ENCODE measurements around the gene MLC1. TPM values are rescaled to one million over a fixed set of nuclear protein-coding genes. Genes with fewer than 3 reads are reported as not detected.
A peak's percentile ranks its signal among the peaks of the same experiment; 100 is the strongest.

The MLC1 gene
- total and polyA plus RNA-seq, 10 of the 15 experiments (the other 5 are each of a cell fraction or from before 2014, with no cell fraction given), result 0.03 to 0.15 (median 0.07) TPM; not detected in 7

DNA sequence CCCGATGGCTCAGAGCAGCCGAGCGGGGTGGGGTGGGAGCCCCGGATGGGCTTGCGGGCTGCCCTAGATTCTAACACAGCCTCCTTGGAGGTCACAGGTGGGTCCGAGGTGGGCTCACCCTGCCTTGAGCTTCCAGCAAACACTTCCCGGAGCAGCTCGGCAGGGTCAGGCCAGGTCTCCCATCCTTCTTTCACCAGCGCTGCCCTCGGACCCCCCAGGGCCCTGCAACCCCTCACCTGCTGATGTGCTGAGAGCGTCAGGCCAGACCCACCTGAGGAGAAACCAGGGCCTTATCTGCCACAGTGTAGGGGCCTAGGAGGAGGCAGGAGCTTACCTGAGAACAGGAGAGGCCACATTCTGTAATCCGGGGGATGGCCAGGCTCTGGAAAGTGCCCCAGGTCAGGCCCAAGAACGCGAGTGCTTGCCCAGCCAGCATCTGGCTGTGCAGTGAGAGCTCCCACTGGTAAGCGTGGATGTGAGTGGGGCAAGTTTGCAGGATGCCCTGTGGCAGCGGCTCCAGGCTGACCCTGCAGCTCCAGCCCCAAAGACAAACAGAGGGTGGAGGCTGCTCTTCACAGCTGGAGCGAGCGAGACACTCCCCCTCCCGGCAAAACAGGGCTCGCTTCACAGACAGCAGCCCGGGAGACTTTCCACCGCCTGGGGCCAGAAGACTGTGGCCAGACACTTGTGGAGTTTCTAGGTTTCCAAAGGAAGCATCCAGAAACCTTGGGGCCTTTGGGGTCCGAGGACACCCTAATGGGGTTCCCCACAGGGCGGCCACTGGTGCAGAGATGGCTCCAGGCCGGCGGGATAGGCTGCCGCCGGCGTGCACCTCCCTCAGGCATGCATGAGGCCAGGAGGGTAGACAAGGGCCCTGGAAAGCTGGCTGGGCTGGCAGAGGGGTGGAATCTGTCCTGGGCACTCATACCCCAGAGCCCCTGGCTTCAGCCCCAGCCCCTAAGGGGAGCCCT, 72.7 kb downstream of the MLC1 start, which contains the start of gene IL17REL:
TSS of gene IL17REL (minus strand) at position 555 of the 971 bp plus-strand sequence. CDS start at position 436, 119 bp downstream.
- no peak for FAIRE-seq
- H3K4me2 ChIP-seq (ENCODE audit: control insufficient read depth, insufficient read depth), result peak within 1 kb of the TSS; percentile 30; the same call in 1 of the 2 replicates
- RAD21 ChIA-PET (ENCODE audit: unreplicated experiment), result interaction anchor here (2.1 kb wide), 1 partner anchor 18 kb away, joined by 5 read pairs; no protein-coding TSS in a partner anchor
- in situ Hi-C loops (cut with MboI) (no loop called here), intact Hi-C loops (cut with micrococcal nuclease; ENCODE audit: unreplicated experiment) (no loop called here)
- peak within 1 kb of the TSS; percentile 54; the same call in 1 of the 2 replicates for H3K9ac ChIP-seq (ENCODE audit: control insufficient read depth, insufficient read depth, low read length)
- no peaks in the 10 kb centered on the region for H3K36me3 ChIP-seq (ENCODE audit: control insufficient read depth in 2 of 2, insufficient read depth in 2 of 2, low read length in 1 of 2)
- H3K9me3 ChIP-seq (replicated peaks; ENCODE audit: control insufficient read depth, insufficient read depth, low read length), result no peaks in the 10 kb centered on the region
- H2AFZ ChIP-seq (ENCODE audit: control insufficient read depth, low read depth, low read length), result no peak within 1 kb of the TSS; the same call in 1 of the 2 replicates
- TF ChIP-seq, protein P1, sequence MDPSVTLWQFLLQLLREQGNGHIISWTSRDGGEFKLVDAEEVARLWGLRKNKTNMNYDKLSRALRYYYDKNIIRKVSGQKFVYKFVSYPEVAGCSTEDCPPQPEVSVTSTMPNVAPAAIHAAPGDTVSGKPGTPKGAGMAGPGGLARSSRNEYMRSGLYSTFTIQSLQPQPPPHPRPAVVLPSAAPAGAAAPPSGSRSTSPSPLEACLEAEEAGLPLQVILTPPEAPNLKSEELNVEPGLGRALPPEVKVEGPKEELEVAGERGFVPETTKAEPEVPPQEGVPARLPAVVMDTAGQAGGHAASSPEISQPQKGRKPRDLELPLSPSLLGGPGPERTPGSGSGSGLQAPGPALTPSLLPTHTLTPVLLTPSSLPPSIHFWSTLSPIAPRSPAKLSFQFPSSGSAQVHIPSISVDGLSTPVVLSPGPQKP (IDR thresholded peaks at IDR 0.05; ENCODE audit: low read depth, low read length), result no peak
- TF ChIP-seq RELA (IDR thresholded peaks at IDR 0.05; ENCODE audit: borderline replicate concordance, partially characterized antibody) (no peak), RBBP5 (conservative IDR thresholded peaks at IDR 0.05) (no peak), SMC3 (IDR thresholded peaks at IDR 0.05; ENCODE audit: borderline replicate concordance, low read length) (no peak), RB1 (IDR thresholded peaks at IDR 0.05; ENCODE audit: borderline replicate concordance) (no peak), IRF4 (IDR thresholded peaks at IDR 0.05; ENCODE audit: low read depth, low read length) (no peak), CHD1 (IDR thresholded peaks at IDR 0.05; ENCODE audit: low read depth, low read length) (no peak), JUND (IDR thresholded peaks at IDR 0.05; ENCODE audit: low read depth, low read length) (no peak), YBX1 (IDR thresholded peaks at IDR 0.05) (no peak), KLF5 (IDR thresholded peaks at IDR 0.05; ENCODE audit: partially characterized antibody) (no peak), WRNIP1 (IDR thresholded peaks at IDR 0.05; ENCODE audit: borderline replicate concordance, low read depth, low read length) (no peak), HDGF (IDR thresholded peaks at IDR 0.05) (no peak)
- TF ChIP-seq, protein P2, sequence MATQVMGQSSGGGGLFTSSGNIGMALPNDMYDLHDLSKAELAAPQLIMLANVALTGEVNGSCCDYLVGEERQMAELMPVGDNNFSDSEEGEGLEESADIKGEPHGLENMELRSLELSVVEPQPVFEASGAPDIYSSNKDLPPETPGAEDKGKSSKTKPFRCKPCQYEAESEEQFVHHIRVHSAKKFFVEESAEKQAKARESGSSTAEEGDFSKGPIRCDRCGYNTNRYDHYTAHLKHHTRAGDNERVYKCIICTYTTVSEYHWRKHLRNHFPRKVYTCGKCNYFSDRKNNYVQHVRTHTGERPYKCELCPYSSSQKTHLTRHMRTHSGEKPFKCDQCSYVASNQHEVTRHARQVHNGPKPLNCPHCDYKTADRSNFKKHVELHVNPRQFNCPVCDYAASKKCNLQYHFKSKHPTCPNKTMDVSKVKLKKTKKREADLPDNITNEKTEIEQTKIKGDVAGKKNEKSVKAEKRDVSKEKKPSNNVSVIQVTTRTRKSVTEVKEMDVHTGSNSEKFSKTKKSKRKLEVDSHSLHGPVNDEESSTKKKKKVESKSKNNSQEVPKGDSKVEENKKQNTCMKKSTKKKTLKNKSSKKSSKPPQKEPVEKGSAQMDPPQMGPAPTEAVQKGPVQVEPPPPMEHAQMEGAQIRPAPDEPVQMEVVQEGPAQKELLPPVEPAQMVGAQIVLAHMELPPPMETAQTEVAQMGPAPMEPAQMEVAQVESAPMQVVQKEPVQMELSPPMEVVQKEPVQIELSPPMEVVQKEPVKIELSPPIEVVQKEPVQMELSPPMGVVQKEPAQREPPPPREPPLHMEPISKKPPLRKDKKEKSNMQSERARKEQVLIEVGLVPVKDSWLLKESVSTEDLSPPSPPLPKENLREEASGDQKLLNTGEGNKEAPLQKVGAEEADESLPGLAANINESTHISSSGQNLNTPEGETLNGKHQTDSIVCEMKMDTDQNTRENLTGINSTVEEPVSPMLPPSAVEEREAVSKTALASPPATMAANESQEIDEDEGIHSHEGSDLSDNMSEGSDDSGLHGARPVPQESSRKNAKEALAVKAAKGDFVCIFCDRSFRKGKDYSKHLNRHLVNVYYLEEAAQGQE (IDR thresholded peaks at IDR 0.05; ENCODE audit: low read depth, low read length), result no peak
- TF ChIP-seq, protein P3, sequence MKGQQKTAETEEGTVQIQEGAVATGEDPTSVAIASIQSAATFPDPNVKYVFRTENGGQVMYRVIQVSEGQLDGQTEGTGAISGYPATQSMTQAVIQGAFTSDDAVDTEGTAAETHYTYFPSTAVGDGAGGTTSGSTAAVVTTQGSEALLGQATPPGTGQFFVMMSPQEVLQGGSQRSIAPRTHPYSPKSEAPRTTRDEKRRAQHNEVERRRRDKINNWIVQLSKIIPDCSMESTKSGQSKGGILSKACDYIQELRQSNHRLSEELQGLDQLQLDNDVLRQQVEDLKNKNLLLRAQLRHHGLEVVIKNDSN (IDR thresholded peaks at IDR 0.05; ENCODE audit: borderline replicate concordance, extremely low read length, insufficient read depth, low read depth, low read length), result no peak
- DNase-seq (ENCODE audit: low read depth, low spot score), result no peak
- H3K4me1 ChIP-seq (ENCODE audit: control insufficient read depth, insufficient read depth, low read length), result peaks cover 31% of the 10 kb centered on the region
- no TSS peak for BruUV-seq (replicated peaks)
- CTCF ChIA-PET, result interaction anchor here (3.0 kb wide), 1 partner anchor 82 kb away, joined by 11 read pairs; no protein-coding TSS in a partner anchor
- no peak for ATAC-seq
- H4K20me1 ChIP-seq (ENCODE audit: control insufficient read depth, insufficient read depth), result no peaks in the 10 kb centered on the region
- H3K79me2 ChIP-seq (ENCODE audit: control insufficient read depth, insufficient read depth, low read length), result no peaks in the 10 kb centered on the region
- H3K27ac ChIP-seq (ENCODE audit: control insufficient read depth, insufficient read depth), result no peak within 1 kb of the TSS; the same call in 1 of the 2 replicates
- no peak within 1 kb of the TSS for H3K4me3 ChIP-seq
- POLR2A ChIA-PET, result interaction anchor here (0.9 to 1.4 kb wide), 3 partner anchors 41 to 52 kb away, joined by 3 to 14 read pairs (median 3); no protein-coding TSS in a partner anchor
- 84% methylated on average over 29 of the region's 29 CpGs for WGBS (ENCODE audit: insufficient coverage, insufficient replicate concordance, low lambda C conversion rate, missing lambda C conversion rate)
- SMC1A ChIA-PET (ENCODE audit: uncharacterized antibody, unreplicated experiment), result no interaction called here
- H3K27me3 ChIP-seq (replicated peaks in 1 of 2; ENCODE audit: control insufficient read depth in 2 of 2, insufficient read depth in 2 of 2, low read length in 1 of 2), result no peaks in the 10 kb centered on the region; a peak in 1 of 4 replicates

All from GM12878 (cell line).